NT2/D1 (cell line): ENCODE data around the gene AGBL4.

Experiments
- SUZ12 ChIP-seq: IDR thresholded peaks from 2 replicates; pipeline ENCODE4 v1.6.1; 2011; ENCODE audit not compliant: insufficient read length, insufficient read depth; ENCODE audit errors: extremely low read depth
- YY1 ChIP-seq: IDR thresholded peaks from 2 replicates; pipeline ENCODE4 v1.6.1; 2011; ENCODE audit not compliant: insufficient read length, insufficient read depth
- ZNF274 ChIP-seq: IDR thresholded peaks from 2 replicates; pipeline ENCODE4 v1.6.1; 2011; ENCODE audit warnings: mild to moderate bottlenecking, low read depth, low read length

- TF ChIP-seq YY1 = no peak
- no peak for TF ChIP-seq SUZ12
- no peak for TF ChIP-seq ZNF274
These were observed 199.5 kb downstream of the AGBL4 start for GRCh38 chr1:49824261-49824660.
